Measurements from ENCODE around the gene INVS.
"Not testable (repeated sequence)": the region's sequence is repeated elsewhere in the genome, so short reads cannot be mapped to it uniquely, and the experiment has no call there.

- not testable (repeated sequence) for TF ChIP-seq POLR2A, CTCF (IDR thresholded peaks at IDR 0.05)
Observed at GRCh38 chr9:100069068-100069467, 30.0 kb upstream of the INVS start.
